GM21528 (cell line): ENCODE data around the gene ADAR.

ENCODE experiments used
- ATAC-seq: cut with Tn5 transposase; IDR thresholded peaks from one replicate; pipeline ENCODE4 v1.9.1; 2021; ENCODE audit warnings: mild to moderate bottlenecking, moderate library complexity; ENCODE audit not compliant: unreplicated experiment, low FRiP score

Gene ADAR

DNA sequence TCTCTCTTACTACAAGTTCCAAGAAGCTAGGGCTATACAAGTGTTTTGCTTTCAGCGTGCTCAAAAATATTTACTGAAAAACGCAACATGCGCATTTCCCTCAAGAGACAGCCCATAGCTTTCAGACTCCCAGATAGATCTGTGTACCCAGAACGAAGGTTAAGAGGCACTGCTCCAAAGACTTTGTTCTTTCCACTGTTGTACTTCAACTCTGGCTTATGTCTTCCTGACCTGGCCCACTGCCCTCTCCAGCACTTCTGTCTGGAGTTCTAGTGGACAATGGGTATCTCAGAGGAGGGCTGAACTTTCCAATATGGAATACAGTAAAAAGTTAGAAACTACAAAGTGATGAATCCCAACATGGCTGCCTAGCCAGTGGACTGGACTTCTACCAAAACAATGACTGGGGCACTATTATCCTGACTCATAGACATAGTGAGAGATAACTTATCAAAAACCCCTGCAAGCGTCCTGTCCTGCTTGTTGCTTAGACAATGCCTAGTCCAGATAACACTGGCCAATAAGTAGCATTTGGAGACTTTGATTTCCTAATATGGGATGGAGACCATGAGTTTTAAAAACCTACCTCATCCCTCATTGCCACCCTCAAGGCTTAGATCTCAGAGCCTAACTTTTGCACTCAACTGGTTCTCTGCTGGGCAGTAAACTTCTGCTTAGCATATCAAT is 8.8 kb upstream of the ADAR start:
- no peak for ATAC-seq

DNA sequence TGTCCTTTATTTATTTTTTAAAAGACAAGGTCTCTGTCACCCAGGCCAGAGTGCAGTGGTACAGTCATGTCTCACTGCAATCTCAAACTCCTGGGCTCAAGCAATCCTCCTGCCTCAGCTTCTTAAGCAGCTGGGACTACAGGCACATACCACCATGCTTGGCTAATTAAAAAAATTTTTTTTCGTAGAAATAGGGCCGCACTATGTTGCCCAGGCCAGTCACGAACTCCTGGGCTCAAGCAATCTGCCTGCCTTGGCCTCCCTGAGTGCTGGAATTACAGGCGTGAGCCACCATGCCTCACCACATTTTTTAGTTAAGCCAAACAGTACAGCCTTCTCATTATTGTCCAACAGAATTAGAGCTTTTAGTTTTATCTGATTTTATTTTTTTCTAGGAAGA is 7.4 kb upstream of the ADAR start:
- ATAC-seq = no peak

DNA sequence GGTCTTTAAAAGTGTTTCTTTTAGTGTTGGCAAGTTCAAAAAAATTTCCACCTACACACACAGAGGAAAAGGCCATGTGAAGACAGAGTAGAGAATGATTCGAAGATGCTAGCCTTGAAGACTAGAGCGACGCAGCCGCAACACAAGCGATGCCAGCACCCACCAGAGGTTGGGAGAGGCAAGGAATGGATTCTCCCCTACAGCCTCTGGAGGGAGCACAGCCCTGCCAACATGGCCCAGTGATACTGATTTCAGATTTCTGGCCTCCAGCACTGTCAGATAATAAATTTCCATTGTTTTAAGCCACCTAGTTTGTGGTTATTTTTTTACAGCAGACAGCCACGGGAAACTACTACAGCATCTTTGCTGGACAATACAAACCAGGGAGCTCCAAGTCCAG is 6.9 kb upstream of the ADAR start:
- no peak for ATAC-seq

DNA sequence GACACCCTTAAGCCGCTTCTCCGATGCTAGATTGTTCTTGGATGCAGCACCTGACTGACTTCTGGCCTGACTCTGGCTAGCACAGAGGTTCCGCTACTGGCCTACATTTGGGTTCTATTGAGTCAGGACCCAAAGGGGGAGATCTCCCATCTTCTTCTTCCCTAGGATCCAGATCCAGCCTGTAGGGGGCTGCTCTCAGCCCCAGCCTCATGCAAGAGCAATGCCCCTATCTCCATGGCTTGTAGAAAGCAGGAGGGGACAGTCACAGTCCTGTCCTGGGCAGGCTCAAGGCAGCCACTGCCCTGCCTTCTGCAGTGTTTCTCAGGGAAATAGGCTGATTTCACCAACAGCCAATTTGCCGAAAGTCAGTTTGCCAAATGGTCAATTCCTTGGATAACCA is 6.3 kb upstream of the ADAR start:
- ATAC-seq = no peak

DNA sequence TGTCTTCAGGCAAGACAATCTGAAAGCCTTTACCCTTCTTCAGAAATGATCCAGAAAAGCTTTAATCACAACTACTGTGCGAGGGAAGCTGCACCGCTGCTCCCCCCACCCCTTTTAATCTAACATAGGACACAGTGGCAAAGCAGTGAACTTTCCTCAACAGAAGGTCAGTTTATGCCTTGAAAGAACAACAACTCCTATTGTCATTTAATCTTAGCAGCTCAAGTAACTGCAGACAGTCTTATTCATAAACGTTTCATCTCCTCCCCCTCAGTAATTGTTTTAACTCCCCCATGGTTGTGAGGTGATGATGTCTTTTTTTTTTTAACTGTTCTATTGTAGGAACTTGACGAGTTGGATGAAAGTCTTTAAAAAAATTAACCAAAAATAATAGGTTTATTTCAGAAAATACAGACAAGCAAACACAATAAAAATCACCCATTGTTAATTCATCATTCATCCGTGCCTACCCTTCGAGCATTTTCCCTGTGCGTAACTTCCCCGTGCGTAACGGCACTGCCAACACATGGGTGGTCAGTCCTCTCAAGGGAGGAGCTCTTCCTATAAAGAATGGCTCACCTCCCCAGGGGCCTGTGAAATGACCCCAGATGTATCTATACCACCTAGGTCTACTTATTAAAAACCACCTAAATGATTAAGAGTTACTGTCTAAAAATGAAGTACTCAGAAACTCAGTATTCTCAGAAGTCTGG is 3.3 kb upstream of the ADAR start:
- ATAC-seq = no peak

- ATAC-seq = no peak
Observed at GRCh38 chr1:154609398-154610380, 1.7 kb upstream of the ADAR start.

DNA sequence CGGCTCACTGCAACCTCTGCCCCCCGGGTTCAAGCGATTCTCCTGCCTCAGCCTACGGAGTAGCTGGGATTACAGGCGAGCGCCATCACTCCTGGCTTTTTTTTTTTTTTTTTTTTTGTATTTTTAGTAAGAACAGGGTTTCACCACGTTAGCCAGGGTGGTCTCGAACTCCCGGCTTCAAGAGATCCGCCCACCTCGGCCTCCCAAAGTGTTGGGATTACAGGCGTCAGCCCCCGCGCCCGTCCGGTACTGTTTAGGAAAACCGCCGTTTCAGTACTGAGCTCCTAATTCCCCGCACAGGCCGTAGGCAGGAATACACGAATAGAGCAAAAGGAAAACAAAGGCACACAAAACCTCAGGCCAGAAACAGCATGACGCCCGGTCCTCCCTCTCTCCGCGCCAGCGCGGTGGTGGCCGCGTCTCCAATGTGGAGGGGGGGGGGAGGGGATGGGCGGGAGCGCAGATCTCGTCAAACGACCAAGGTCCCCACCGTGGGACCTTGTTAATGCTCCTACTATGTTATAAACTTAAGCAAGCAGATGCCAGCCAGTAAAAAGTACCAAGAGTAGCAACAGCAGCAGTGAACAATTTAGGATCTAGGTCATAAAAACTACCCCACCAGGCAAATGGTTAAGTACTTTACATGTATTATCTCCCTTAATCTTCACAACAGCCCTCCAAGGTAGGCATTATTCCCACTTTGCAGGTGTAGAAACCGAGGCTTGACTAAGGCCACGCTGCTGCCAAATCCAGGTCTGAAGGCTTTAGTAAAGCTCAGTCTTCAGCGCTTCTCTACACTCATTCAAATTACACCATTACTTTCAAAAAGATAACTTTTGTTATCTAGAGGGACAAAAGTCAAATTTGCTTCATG is 648 bp upstream of the ADAR start:
- ATAC-seq = peak; percentile 5

- ATAC-seq = no peak
Observed at GRCh38 chr1:154607106-154607608, 829 bp downstream of the ADAR start.

DNA sequence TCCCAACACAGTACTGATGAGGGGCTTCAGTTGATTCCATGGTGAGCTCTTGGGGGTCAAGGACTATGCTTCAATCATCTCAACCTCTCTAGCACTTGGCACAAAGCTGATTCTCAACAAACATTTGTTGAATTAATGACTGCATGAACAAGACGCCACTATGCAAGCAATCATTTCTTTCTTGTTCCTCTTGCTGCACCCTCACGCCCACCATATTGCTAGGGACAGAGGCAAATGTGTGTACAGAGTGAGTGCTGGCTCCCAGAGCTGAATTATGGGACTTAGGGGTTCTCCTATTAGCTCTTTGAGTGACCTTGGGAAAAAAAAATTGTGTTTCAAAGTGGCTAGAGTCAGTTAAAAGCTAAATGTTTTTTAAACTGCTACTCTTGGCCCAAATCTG is 2.5 kb downstream of the ADAR start:
- ATAC-seq = no peak

GRCh38 chr1:154603317-154603716 is 4.7 kb downstream of the ADAR start:
- no peak for ATAC-seq

DNA sequence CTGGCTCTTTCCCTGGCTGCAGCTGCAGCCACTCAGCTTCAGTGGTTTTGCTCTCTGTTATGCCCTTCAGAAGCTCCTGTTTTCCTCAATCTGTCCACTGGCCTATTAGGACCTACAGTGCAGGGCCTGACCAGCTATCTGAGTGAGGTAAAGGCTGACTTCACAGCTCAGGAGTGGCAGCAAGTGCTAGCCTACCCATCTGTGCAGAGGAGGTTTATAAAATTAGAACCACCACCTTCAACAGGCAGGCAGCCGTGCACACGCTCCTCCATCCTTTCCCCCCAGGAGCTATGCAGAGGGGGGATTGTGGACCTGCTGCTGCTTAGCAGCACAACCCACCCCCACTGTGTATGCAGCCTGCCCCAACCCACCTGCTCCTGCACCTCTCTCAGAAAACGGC is 8.3 kb downstream of the ADAR start:
- no peak for ATAC-seq

DNA sequence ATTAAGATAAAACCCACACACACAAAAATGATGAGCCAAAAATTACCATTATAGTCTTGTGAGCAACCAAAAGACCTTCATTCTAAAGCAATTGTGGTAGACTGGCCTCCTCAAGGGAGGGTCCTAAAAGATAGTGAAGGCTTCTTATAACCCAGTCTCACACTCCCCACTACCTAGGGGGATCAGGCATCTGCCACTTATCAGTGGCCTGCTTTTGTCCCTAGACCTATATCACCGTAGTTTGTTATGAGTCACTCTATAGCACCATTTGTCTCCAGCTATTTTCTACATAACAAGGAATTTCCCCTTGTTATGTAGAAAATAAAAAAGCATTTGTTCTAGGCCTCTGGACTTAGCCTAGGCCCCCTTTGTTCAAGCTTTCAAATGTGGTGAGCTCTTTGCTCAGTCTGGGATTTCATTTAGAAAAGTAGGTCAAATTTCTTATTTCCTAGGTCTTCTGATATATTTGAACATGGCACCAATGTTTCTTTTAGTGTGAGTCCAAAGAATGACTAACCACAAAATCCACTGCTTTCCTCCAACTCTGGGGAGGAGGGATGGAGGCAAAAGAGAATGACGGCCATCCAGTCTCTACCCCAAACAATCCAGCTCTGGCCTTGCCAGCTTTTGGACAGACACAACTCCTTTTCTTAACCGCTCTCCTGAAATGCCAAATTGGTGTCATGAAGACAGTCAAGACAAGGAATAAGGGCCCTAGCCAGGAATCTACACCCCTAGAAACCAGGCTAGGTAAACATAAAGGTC is 8.9 kb downstream of the ADAR start:
- ATAC-seq = no peak

GRCh38 chr1:154595621-154596020 is 12.4 kb downstream of the ADAR start:
- no peak for ATAC-seq

DNA sequence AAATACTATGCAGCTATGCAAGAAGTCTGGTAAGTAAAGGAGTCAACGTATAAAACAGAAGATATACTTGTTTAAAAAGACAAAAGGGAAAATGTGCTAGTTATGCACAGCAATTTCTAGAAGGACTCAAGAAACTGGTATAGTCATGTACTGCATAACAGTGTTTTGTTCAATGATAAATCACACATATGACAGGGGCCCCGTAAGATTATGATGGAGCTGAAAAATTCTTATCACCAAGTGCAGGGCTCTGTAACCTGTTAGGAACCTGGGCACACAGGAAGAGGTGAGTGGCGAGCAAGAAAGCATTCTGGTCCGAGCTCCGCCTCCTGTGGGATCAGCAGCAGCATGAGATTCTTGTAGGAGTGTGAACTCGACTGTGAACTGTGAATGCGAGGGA is 13.2 kb downstream of the ADAR start:
- ATAC-seq = no peak

- no peak for ATAC-seq
Observed at GRCh38 chr1:154593390-154593789, 14.6 kb downstream of the ADAR start.

DNA sequence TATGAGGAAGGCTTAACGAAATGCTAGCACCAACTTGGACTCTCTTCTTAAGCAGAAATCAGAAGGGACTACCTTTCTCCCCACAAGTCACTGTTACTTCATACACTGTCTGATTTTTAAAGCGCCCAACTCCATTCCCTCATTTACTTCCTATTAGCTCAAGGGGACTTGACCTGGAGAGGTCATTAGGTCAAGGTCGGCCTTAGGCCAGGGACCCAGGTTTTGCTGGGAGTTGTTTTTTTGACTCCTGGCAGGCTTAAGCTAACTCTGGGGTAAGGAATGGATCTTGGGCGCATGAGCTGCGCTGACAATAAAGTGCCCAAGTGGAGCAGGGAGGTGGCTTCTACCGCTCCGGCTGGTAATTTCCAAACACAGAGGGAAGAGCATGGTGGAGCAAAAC is 16.8 kb downstream of the ADAR start:
- no peak for ATAC-seq

DNA sequence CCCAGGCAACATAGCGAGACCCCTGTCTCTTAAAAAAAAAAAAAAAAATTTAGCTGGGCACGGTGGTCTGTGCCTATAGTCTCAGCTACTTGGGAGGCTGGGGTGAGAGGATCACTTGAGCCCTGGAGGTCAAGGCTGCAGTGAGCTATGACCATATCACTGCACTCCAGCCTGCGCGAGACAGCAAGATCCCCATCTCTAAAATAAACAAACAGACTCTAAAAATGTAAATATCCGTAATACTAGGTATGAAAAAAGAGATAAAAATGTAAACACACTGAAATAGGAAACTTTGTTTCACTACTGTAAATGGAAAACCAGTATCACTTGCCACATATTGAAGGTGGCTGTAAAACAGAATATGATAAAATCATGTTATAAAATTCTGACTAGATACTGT is 17.2 kb downstream of the ADAR start:
- no peak for ATAC-seq

- no peak for ATAC-seq
Observed at GRCh38 chr1:154589780-154590179, 18.2 kb downstream of the ADAR start.

GRCh38 chr1:154586641-154587040 is 21.3 kb downstream of the ADAR start:
- ATAC-seq = no peak
